Mesenchymal stem cell (in vitro differentiated cells and primary cell): ENCODE measurements around the gene DUSP11.
A peak's percentile ranks its signal among the peaks of the same experiment; 100 is the strongest.
"Not testable (repeated sequence)": the region's sequence is repeated elsewhere in the genome, so short reads cannot be mapped to it uniquely, and the experiment has no call there.

Experiments used
- DNase-seq: peaks from one replicate; pipeline ENCODE4 v3.0.0-alpha.2; 2013
- H2AFZ ChIP-seq: one replicate; pipeline ENCODE4 v1.6.1; 2013; ENCODE audit warnings: low read depth, mild to moderate bottlenecking, control low read depth, inconsistent platforms, low read length, moderate library complexity
- H2AK5ac ChIP-seq: 2 replicates; pipeline ENCODE4 v1.6.1; 2013; ENCODE audit warnings: low read length, moderate library complexity, mild to moderate bottlenecking, inconsistent platforms; ENCODE audit not compliant: severe bottlenecking
- H2BK120ac ChIP-seq: one replicate; pipeline ENCODE4 v1.6.1; 2013; ENCODE audit warnings: low read depth, mild to moderate bottlenecking, inconsistent platforms, low read length, moderate library complexity
- H2BK12ac ChIP-seq, 2 experiments: one replicate each; pipeline ENCODE4 v1.6.1; 2013; ENCODE audit warnings: inconsistent platforms in 2 of 2, low read length in 2 of 2, mild to moderate bottlenecking in 2 of 2, moderate library complexity in 2 of 2, control low read depth in 1 of 2
- H2BK15ac ChIP-seq: one replicate; pipeline ENCODE4 v1.6.1; 2013; ENCODE audit warnings: mild to moderate bottlenecking, low read depth, inconsistent platforms; ENCODE audit not compliant: poor library complexity, severe bottlenecking
- H2BK5ac ChIP-seq: 2 replicates; pipeline ENCODE4 v1.6.1; 2013; ENCODE audit warnings: low read depth, mild to moderate bottlenecking, low read length, control low read depth, inconsistent platforms; ENCODE audit not compliant: poor library complexity, severe bottlenecking
- H3K14ac ChIP-seq, 2 experiments: one replicate each; pipeline ENCODE4 v1.6.1; 2013; ENCODE audit warnings: inconsistent platforms in 2 of 2, low read length in 2 of 2, control low read depth in 1 of 2, mild to moderate bottlenecking in 1 of 2, moderate library complexity in 1 of 2
- H3K18ac ChIP-seq, 2 experiments: one replicate each; pipeline ENCODE4 v1.6.1; 2013; ENCODE audit warnings: inconsistent platforms in 2 of 2, low read length in 2 of 2, control low read depth in 1 of 2, low read depth in 1 of 2, mild to moderate bottlenecking in 1 of 2
- H3K23ac ChIP-seq, 2 experiments: one replicate each; pipeline ENCODE4 v1.6.1; 2013; ENCODE audit warnings: inconsistent platforms in 2 of 2, low read length in 2 of 2, mild to moderate bottlenecking in 2 of 2, moderate library complexity in 2 of 2, control low read depth in 1 of 2
- H3K27ac ChIP-seq: 2 replicates; pipeline ENCODE4 v1.5.1; 2013; ENCODE audit warnings: mild to moderate bottlenecking, moderate library complexity, low read length, control low read depth, inconsistent platforms; ENCODE audit not compliant: poor library complexity, severe bottlenecking
- H3K27me3 ChIP-seq, 2 experiments: 2 replicates each; pipeline versions ENCODE4 v1.6.1 to v1.7.0; 2013; ENCODE audit warnings: low read length in 2 of 2, mild to moderate bottlenecking in 2 of 2, moderate library complexity in 2 of 2, control low read depth in 1 of 2, inconsistent platforms in 1 of 2; ENCODE audit not compliant: control insufficient read depth in 1 of 2, insufficient read depth in 1 of 2
- H3K36me3 ChIP-seq, 2 experiments: 2 replicates each; pipeline versions ENCODE4 v1.6.1 to v1.7.0; 2013; ENCODE audit warnings: low read length in 2 of 2, control low read depth in 1 of 2, inconsistent platforms in 1 of 2, low read depth in 1 of 2, mild to moderate bottlenecking in 1 of 2; ENCODE audit not compliant: insufficient read depth in 2 of 2, control insufficient read depth in 1 of 2
- H3K4ac ChIP-seq, 2 experiments: one replicate each; pipeline ENCODE4 v1.6.1; 2013; ENCODE audit warnings: inconsistent platforms in 2 of 2, low read length in 2 of 2, mild to moderate bottlenecking in 2 of 2, moderate library complexity in 2 of 2, control low read depth in 1 of 2, low read depth in 1 of 2
- H3K4me1 ChIP-seq: 2 replicates; pipeline ENCODE4 v1.6.1; 2013; ENCODE audit warnings: low read depth, low read length, control low read depth; ENCODE audit not compliant: control insufficient read depth, insufficient read depth
- H3K4me2 ChIP-seq: 2 replicates; pipeline ENCODE4 v1.6.1; 2013; ENCODE audit warnings: low read length, mild to moderate bottlenecking, inconsistent platforms; ENCODE audit not compliant: poor library complexity, severe bottlenecking
- H3K4me3 ChIP-seq, 2 experiments: 2 replicates each; pipeline versions ENCODE4 v1.5.1 to v1.7.0; 2013; ENCODE audit warnings: low read length in 2 of 2, mild to moderate bottlenecking in 2 of 2, control low read depth in 1 of 2, low read depth in 1 of 2; ENCODE audit not compliant: insufficient read depth in 1 of 2
- H3K79me1 ChIP-seq: replicated peaks from 2 replicates; pipeline ENCODE4 v1.6.1; 2013; ENCODE audit warnings: mild to moderate bottlenecking, control low read depth, low read length, inconsistent platforms; ENCODE audit not compliant: poor library complexity, severe bottlenecking
- H3K9ac ChIP-seq: 2 replicates; pipeline ENCODE4 v1.7.0; 2013; ENCODE audit warnings: mild to moderate bottlenecking, low read length, moderate library complexity
- H3K9me3 ChIP-seq: 2 replicates; pipeline ENCODE4 v1.7.0; 2013; ENCODE audit warnings: mild to moderate bottlenecking, low read length; ENCODE audit not compliant: control insufficient read depth
- H4K8ac ChIP-seq: one replicate; pipeline ENCODE4 v1.6.1; 2013; ENCODE audit warnings: inconsistent platforms, mild to moderate bottlenecking, low read length, moderate library complexity
- H4K91ac ChIP-seq: one replicate; pipeline ENCODE4 v1.6.1; 2013; ENCODE audit warnings: mild to moderate bottlenecking, low read length, inconsistent platforms
- WGBS: methylation state at CpG from one replicate; pipeline ENCODE4 v1.1.7; 2013; ENCODE audit warnings: mixed read lengths; 5-methylcytosine and 5-hydroxymethylcytosine counted together

The DUSP11 gene

GRCh38 chr2:73717695-73718094 is 62.2 kb downstream of the DUSP11 start:
- DNase-seq, H3K14ac ChIP-seq, H3K4me3 ChIP-seq, H2BK12ac ChIP-seq, H3K36me3 ChIP-seq, H2BK120ac ChIP-seq, H3K4me2 ChIP-seq, H3K4ac ChIP-seq, H3K27ac ChIP-seq, H2AK5ac ChIP-seq, H3K23ac ChIP-seq, H2BK5ac ChIP-seq, H4K8ac ChIP-seq, H3K18ac ChIP-seq, H2BK15ac ChIP-seq, H3K4me1 ChIP-seq, H2AFZ ChIP-seq, H4K91ac ChIP-seq, H3K9ac ChIP-seq, H3K79me1 ChIP-seq: not testable (repeated sequence)
- Histone ChIP-seq H3K9me3 (peaks cover 12% of the 10 kb centered on the region), H3K27me3 (peaks cover 0 to 12% of the 10 kb centered on the region in 2 experiments)
- WGBS = 75% methylated on average over 2 of the region's 4 CpGs

- Histone ChIP-seq H4K91ac (no peak overlapping the region), H3K36me3 (no peaks in the 10 kb centered on the region), H4K8ac (no peak overlapping the region)
Measured at GRCh38 chr2:73717251-73717606, 62.7 kb downstream of the DUSP11 start.

GRCh38 chr2:73716543-73717250 is 63.2 kb downstream of the DUSP11 start:
- Histone ChIP-seq H3K4me3 (peak overlapping the region in 1 of 2 experiments; percentile 8), H3K4me2 (no peak overlapping the region), H3K79me1 (no peaks in the 10 kb centered on the region), H2AFZ (no peak overlapping the region), H4K8ac (no peak overlapping the region), H3K4ac (no peak overlapping the region), H3K9me3 (peaks cover 13% of the 10 kb centered on the region), H3K14ac (no peak overlapping the region), H3K4me1 (no peaks in the 10 kb centered on the region), H3K27me3 (peaks cover 4 to 12% of the 10 kb centered on the region in 2 experiments), H3K23ac (no peak overlapping the region), H3K18ac (no peak overlapping the region), H3K36me3 (no peaks in the 10 kb centered on the region), H3K27ac (no peak overlapping the region), H4K91ac (no peak overlapping the region), H3K9ac (peak overlapping the region; percentile 52), H2BK15ac (no peak overlapping the region), H2BK5ac (no peak overlapping the region), H2BK12ac (no peak overlapping the region), H2BK120ac (no peak overlapping the region), H2AK5ac (no peak overlapping the region)
- DNase-seq = no peak
- WGBS = 69% methylated on average over 8 of the region's 8 CpGs

More at GRCh38 chr2:73717251-73717606, 62.7 kb downstream of the DUSP11 start:
- no peak overlapping the region for H3K4me2 ChIP-seq
- no peak overlapping the region for H3K4ac ChIP-seq
- H3K9ac ChIP-seq = no peak overlapping the region
- H3K27ac ChIP-seq = no peak overlapping the region
- H3K23ac ChIP-seq = no peak overlapping the region
- no peaks in the 10 kb centered on the region for H3K79me1 ChIP-seq
- H3K4me1 ChIP-seq = no peaks in the 10 kb centered on the region
- H2BK15ac ChIP-seq = no peak overlapping the region
- peaks cover 13% of the 10 kb centered on the region for H3K9me3 ChIP-seq
- H3K14ac ChIP-seq = no peak overlapping the region
- no peak overlapping the region for H3K18ac ChIP-seq
- no peak overlapping the region for H3K4me3 ChIP-seq
- H3K27me3 ChIP-seq = peaks cover 0 to 12% of the 10 kb centered on the region in 2 experiments
- no peak overlapping the region for H2AK5ac ChIP-seq
- H2BK12ac ChIP-seq = no peak overlapping the region
- H2BK5ac ChIP-seq = no peak overlapping the region
- DNase-seq = no peak
- H2AFZ ChIP-seq = no peak overlapping the region
- no peak overlapping the region for H2BK120ac ChIP-seq

- Histone ChIP-seq H3K4me1 (no peaks in the 10 kb centered on the region), H2BK5ac (no peak overlapping the region), H3K27me3 (peaks cover 14 to 23% of the 10 kb centered on the region in 2 experiments), H3K36me3 (no peaks in the 10 kb centered on the region), H4K91ac (no peak overlapping the region), H3K9me3 (peaks cover 13% of the 10 kb centered on the region), H3K27ac (no peak overlapping the region), H2AK5ac (no peak overlapping the region), H4K8ac (no peak overlapping the region), H3K4me2 (no peak overlapping the region), H2BK12ac (no peak overlapping the region), H2BK120ac (no peak overlapping the region), H3K9ac (no peak overlapping the region), H2BK15ac (no peak overlapping the region), H3K4me3 (no peak overlapping the region), H2AFZ (no peak overlapping the region), H3K18ac (no peak overlapping the region), H3K14ac (no peak overlapping the region), H3K4ac (no peak overlapping the region), H3K79me1 (no peaks in the 10 kb centered on the region), H3K23ac (no peak overlapping the region)
- WGBS = 90% methylated on average over 2 of the region's 2 CpGs
- DNase-seq = no peak
Measured at GRCh38 chr2:73714091-73714490, 65.8 kb downstream of the DUSP11 start.
